HL-60/S4 (cell line): Measurements from ENCODE around the gene SYNDIG1L.
"Not testable (repeated sequence)": the region's sequence is repeated elsewhere in the genome, so short reads cannot be mapped to it uniquely, and the experiment has no call there.

ENCODE experiments used
- in situ Hi-C: fragments of 300-500 bp; cut with MboI; formaldehyde crosslinking; loops from 2 replicates; pipeline ENCODE4 v1.14.3; 2022; ENCODE audit warnings: low sequenced_read_pairs

Gene SYNDIG1L

GRCh38 chr14:74426202-74426582, at the start of gene SYNDIG1L:
TSS of gene SYNDIG1L (minus strand) at chr14:74426210. CDS start at chr14:74409744, 16,466 bp downstream.
- in situ Hi-C loops: no loop called here

DNA sequence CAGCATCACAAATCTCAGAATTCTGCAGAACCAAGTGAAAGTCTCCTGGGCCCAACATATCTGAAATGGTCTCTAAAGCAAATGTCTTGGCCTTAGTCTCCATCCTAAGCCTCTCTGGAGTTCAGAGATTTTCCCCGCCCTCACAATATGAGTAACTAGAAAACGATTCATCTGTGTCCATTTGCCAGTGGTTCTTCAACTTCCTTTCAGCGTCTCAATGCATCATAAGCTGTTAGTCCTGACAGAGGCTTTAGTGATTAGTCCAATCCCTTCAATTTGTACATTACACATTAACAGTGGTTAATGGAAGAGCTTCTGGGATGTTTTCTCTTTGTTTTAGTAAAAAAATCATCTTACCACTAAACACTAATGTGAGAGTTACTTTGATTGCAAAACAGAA, 49.7 kb upstream of the SYNDIG1L start:
- in situ Hi-C loops: no loop called here

DNA sequence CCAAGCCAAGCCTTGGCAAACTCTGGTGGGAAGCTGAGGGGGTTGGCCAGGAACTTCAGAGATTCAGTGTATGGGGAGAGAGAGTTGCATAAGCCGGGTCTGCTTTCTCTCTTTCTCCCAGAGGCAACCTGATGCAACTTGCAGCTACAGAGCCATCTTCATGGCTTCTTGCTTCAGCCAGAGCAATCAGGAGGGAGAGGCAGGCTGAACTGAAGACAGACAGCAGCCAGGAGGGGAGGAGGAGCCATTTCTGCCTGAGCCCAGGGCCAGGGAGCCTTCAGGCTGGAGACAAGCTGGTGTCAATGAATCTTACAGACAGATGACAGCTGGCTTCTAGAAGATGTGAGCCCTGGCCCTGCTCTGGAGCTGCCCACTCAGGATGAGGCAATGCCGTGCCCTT, 48.4 kb upstream of the SYNDIG1L start:
- in situ Hi-C loops: no loop called here

DNA sequence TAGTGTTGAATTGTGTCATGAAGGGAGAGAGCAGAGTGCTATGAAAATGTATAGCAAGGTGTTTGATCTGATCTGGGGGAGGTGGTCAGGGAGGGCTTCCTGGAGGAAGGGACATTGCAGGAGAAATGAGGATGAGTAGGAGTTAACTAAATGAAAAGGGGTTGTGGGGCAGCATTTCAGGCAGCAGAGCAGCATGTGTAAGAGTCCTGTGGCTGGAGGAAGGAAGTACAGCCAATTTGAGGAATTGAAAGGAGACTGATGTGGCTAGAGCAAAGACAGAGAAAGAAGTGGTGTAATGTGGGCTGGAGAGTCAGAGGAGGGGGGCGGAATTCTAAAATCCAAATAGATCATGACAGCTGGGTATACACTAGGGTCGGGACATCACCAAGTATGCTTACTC, 46.6 kb upstream of the SYNDIG1L start:
- in situ Hi-C loops: no loop called here

DNA sequence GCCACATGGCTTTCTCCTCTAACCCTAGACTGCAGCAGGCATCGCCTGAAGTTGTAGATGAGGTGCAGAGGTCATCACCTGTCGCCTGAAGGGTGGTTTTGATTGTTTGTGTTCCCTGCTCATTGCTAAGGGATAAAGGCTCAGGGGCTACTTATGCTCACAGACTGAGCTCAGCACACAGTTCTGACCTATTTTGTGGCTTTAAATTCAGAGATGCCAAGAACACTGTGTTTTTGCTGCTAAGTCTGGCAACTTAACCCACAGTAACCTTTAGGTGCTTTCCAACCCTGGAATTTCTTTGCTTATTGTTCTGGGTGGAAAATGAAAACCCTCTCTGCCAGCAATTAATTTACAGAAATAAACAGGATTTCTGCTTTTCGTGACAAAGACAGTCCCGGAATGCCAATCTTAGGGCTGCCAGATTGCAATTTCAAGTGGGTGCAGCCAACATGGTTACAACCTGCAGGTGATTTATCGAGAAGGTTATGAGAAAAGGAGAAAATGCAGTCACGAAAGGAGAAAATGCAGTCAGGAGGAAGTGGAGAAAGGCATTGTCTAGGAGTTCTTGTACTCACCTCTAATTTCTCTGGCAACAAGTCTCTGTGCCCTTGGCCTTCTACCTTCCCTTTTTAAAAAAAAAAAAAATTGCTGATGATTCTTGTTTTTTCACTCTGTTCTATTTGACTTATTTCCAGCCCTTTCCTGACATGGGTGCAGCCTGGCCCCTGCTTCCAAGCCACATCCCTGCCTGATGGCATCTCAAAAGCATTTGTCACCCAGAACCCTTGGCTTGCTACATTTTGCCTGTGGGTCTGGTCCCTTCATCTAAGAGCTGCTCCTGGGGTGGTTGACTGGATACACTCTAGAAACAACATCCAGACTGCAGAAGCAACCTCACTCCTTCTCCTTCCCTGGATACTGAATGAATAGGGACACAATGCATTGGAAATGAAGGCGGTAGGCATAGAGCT, 43.8 kb upstream of the SYNDIG1L start:
- in situ Hi-C loops: no loop called here

- in situ Hi-C loops: no loop called here
These were observed 42.5 kb upstream of the SYNDIG1L start for GRCh38 chr14:74468513-74468912.

DNA sequence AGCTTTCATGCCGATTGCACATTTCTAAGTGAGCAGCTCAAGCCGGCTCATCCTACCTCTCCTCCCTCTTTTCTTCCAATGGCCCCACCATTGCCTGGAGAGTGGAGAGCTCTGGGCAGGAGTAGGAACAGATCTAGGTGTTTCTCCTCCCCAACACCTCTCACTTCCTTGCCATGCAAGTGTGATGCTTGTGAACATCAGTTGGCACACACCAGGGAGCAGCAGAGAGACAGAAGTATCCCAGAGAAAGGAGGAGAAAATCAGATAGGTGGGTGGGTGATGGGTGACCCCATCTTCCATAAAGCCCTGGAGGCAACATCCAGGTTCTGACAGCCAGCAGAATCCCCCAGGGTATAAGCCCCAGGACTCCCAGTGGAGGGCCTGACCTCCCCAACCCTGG, 39.3 kb upstream of the SYNDIG1L start:
- in situ Hi-C loops: no loop called here

GRCh38 chr14:74464785-74465184, 38.8 kb upstream of the SYNDIG1L start:
- in situ Hi-C loops: no loop called here

DNA sequence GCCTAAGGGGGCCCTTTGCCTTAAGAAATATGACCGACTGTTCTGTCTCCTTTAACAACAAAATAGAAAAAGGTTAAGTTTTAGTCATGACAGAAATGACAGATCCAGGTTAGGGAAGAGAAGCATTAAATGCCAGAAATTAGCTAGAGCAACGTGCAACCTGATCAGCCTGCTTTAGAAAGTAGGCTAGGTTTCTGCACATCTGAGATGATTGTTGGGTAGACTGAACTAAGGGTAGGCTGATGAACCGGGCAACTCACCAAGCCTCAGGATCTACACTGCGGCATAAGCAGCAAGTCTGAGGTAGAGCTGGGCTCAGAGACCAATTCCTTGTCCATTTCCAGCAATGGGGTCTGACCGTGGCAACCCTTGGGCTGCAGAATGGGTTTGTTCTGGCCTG, 37.7 kb upstream of the SYNDIG1L start:
- in situ Hi-C loops: no loop called here

- in situ Hi-C loops: no loop called here
These were observed 37.0 kb upstream of the SYNDIG1L start for GRCh38 chr14:74462993-74463392.

DNA sequence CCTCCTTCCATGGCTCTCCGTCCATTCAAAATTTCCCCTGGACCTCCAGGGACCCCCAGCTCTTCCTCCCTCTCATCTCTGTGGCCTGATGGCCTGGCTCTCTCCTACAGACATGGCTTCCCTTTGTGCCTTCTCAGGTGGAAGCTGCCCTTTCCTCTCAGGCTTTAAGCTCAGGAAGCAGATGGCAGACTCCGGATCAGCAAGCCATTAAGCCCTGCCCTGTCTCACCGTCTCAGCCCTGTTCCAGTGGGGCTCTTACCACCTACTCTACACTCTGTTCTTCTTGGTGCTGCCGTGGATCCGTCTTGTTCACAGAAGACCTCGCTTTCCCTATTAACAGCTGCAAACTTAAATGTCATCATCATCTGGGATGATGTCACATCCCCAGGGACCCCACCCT, 34.0 kb upstream of the SYNDIG1L start:
- in situ Hi-C loops: no loop called here

DNA sequence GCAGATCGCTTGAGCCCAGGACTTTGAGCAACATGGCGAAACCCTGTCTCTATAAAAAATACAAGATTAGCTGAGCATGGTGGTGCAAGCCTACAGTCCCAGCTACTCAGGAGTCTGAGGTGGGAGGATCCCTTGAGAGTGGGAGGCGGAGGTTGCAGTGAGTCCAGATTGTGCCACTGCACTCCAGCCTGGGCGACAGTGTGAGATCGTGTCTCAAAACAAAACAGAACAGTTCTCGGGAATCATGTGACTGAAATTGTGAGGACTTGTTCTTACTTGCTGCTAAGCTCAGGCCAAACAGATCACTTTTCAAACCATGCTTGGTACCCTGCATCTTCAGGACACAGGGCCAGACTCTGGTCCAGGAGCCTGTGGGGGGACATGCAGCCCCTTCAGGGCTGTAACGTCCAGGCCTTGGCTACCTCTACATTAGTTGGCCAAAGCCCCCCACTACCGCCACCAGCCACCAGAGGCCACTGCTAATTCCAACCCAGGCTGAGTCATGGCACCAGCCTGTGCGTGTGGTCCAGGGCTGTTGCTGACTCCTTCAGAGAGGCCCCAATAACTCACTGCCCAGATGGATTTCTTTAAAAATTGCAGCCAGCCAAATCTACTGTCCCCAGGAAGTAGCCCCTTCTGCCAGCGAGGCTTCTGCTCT, 33.4 kb upstream of the SYNDIG1L start:
- in situ Hi-C loops: no loop called here

- in situ Hi-C loops: no loop called here
These were observed 31.5 kb upstream of the SYNDIG1L start for GRCh38 chr14:74457565-74457895.

- in situ Hi-C loops: no loop called here
These were observed 30.9 kb upstream of the SYNDIG1L start for GRCh38 chr14:74456684-74457564.

DNA sequence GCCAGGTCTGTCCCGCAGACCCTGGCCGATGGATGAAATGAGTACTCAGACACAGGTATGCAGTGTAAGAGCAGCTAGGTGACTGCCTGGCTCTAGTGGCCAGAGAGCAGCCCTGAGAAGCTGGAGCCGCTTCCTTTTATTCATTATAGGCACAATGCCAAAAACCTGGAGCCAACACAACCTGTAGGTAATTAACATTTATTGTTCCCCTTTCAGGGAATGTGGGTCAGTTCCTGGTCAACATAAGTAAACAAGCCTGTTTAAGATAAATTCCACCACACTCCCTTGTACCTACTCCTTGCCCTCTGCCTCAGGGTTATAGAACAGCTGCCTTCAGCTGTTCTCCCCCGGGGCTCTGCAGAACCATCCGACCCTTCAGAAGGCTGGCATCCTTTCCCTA, 28.4 kb upstream of the SYNDIG1L start:
- in situ Hi-C loops: not testable (repeated sequence)

GRCh38 chr14:74444866-74445265, 18.9 kb upstream of the SYNDIG1L start:
- in situ Hi-C loops: no loop called here

GRCh38 chr14:74442757-74443156, 16.7 kb upstream of the SYNDIG1L start:
- in situ Hi-C loops: no loop called here

DNA sequence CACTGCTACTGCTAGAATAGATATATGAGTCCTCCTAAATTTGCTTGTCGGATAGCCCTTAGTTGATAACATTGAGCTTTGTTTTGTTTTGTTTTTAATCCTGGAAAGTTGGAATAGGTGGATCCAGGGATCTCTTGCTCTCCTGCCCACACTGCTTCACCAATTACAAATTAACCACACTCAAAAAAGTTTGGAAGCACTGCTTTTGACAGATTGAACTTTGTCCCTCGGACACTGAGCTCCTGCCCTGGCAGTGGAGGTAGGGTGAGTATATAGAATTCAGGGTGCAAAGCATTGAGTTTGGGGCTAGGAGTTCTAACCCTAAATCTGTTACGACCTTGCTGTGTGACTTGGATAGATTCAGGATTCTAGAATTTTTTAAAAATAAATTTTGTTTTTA, 15.1 kb upstream of the SYNDIG1L start:
- in situ Hi-C loops: no loop called here

GRCh38 chr14:74438351-74438915, 12.4 kb upstream of the SYNDIG1L start:
- in situ Hi-C loops: no loop called here

DNA sequence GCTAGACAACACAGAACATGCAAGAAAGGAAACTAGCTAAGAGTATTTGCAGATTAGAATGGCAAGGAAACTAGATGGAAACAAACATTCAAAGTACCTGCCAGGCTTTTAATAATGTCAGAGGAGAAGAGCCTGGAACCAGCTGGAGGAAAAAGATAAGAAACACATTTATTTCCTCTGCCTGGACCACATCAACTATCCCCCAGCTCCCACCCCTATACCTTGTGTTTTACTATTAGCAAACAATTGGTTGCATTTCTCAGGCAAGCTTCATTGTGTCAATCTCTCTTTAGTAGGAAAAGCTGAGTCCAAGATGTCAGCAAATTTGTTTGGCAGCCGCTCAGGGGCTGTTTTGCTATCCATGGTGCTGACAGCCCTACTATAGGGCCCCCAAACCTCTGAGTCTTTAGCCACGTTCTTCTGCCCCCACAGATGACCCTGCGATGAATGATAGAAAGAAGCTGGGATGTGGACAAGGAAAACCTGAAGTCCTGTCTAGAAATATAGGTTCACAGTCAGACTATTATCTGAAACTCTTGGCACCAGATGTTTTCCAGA, 11.6 kb upstream of the SYNDIG1L start:
- in situ Hi-C loops: no loop called here

- in situ Hi-C loops: no loop called here
These were observed 8.3 kb upstream of the SYNDIG1L start for GRCh38 chr14:74434294-74434693.
